Stimulated activated naive CD8-positive, alpha-beta T cell treated with anti-CD3 and anti-CD28 coated beads, Interleukin-15, amount 100 ng/mL, for 72 hours (primary cell): ENCODE data around the gene SCMH1.
A peak's percentile ranks its signal among the peaks of the same experiment; 100 is the strongest.

Source experiments
- ATAC-seq: fragments of 150-1000 bp; cut with Tn5 transposase; 2 replicates; pipeline ENCODE4 v1.10.0; 2021; ENCODE audit warnings: mild to moderate bottlenecking, moderate library complexity
- DNase-seq, 2 donors: peaks; one replicate each; pipeline ENCODE4 v3.0.0; 2021 to 2022
- H3K27ac Mint-ChIP-seq, 2 donors: one replicate each; pipeline ENCODE4 v1.8.0; 2022; ENCODE audit warnings: mild to moderate bottlenecking in 2 of 2, mixed read lengths in 2 of 2, moderate library complexity in 2 of 2
- H3K27me3 Mint-ChIP-seq: one replicate; pipeline ENCODE4 v1.8.0; 2022; ENCODE audit warnings: mixed read lengths
- H3K4me1 Mint-ChIP-seq: one replicate; pipeline ENCODE4 v1.8.0; 2022; ENCODE audit warnings: mild to moderate bottlenecking, mixed read lengths
- H3K4me3 Mint-ChIP-seq, 2 donors: one replicate each; pipeline ENCODE4 v1.8.0; 2022; ENCODE audit warnings: mild to moderate bottlenecking in 2 of 2, mixed read lengths in 2 of 2, moderate library complexity in 1 of 2
- H3K9me3 Mint-ChIP-seq, 2 donors: one replicate each; pipeline ENCODE4 v1.8.0; 2022; ENCODE audit warnings: mixed read lengths in 2 of 2

SCMH1 gene

DNA sequence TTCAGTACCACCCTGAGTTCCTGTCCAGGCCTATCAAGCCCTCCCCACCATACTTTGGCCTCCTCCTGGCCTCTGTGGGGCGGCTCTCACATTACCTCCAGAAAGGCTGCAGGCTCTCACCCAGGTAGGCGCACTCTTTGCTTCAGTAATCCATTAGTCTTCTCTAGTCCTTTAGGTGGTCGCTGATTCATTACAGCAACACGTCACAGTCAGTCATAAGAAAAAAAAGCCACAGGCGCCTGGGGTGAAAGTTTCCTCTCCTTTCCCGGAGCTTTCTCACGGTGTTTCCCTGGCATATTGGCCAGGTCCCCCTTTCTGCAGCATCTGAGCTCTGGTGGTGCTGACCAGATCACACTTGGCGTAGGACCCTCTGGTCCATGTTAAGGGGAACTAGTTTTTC is 232.6 kb downstream of the SCMH1 start:
- DNase-seq = no peak
- Mint-ChIP-seq H3K27ac (no peak overlapping the region), H3K9me3 (no peaks in the 10 kb centered on the region), H3K4me3 (no peak overlapping the region), H3K4me1 (peaks cover 16% of the 10 kb centered on the region), H3K27me3 (no peaks in the 10 kb centered on the region)
- ATAC-seq = no peak

GRCh38 chr1:41006942-41007865 is 234.9 kb downstream of the SCMH1 start:
- H3K27me3 Mint-ChIP-seq = no peaks in the 10 kb centered on the region
- peaks cover 19% of the 10 kb centered on the region for H3K4me1 Mint-ChIP-seq
- no peak overlapping the region for H3K4me3 Mint-ChIP-seq
- DNase-seq (no peak), ATAC-seq (no peak)
- H3K27ac Mint-ChIP-seq = peak overlapping the region in 1 of 2 donors; percentile 93
- no peaks in the 10 kb centered on the region for H3K9me3 Mint-ChIP-seq

GRCh38 chr1:41005876-41006275 is 236.2 kb downstream of the SCMH1 start:
- Mint-ChIP-seq H3K4me1 (peaks cover 29% of the 10 kb centered on the region), H3K27me3 (no peaks in the 10 kb centered on the region), H3K4me3 (no peak overlapping the region), H3K27ac (no peak overlapping the region), H3K9me3 (no peaks in the 10 kb centered on the region)
- DNase-seq = no peak
- ATAC-seq = no peak

DNA sequence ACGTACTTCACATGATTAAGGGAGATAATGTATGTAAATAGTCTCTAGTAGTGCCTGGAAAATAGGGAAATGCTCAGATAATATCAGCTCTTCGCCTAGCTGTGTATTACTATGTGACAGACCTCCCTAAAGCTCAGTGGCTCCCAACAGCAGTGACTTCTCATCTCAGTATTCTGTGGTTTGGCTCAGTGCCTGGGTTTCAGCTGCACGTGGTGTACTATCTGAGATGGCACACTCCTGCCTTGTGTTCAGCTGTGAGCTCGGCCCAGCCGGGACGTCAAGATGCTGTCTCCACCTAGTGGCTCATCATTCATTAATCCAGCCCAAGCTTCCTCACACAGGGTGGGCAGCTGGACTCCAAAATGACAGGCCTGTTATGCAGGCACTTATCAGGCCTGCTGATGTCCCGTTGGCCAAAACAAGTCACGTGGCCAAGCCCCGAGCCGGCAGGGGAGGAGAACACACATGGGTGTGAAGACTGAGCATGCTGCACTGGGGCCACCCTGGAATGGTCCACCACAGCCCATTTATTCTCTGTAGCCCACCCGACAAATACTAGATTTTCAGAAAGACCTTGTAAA is 238.4 kb downstream of the SCMH1 start:
- peak; percentile 85 to 91 for DNase-seq
- Mint-ChIP-seq H3K4me3 (no peak overlapping the region), H3K27me3 (no peaks in the 10 kb centered on the region), H3K27ac (peak overlapping the region in 1 of 2 donors; percentile 31), H3K9me3 (no peaks in the 10 kb centered on the region), H3K4me1 (peaks cover 34% of the 10 kb centered on the region)
- ATAC-seq = peak; percentile 100

DNA sequence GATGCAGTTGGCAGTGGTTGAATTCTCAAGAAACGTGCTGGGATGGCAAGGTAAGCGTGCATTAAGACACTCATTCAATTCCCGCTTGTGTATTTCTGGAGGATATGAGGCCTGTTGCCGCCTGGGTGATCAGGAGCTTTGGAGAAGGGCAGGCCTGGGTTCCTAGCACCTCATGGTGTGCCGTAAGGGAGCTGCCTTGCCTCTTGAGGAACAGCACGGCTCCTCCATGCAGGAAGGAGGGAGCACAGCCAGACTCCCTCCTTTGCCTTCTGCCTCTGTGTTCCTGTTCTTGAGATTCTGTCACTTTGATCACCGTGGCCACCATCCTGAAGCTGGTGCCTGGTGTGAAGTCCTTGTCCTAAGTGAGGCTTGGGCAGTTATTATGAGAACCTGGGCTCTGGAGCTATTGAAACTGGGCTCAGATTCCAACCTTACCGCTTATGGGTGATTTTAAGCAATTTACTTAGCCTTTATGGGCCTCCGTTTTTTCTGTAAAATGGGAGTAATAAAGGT is 238.9 kb downstream of the SCMH1 start:
- Mint-ChIP-seq H3K9me3 (no peaks in the 10 kb centered on the region), H3K4me1 (peaks cover 35% of the 10 kb centered on the region), H3K27ac (peak overlapping the region in 1 of 2 donors; percentile 67), H3K4me3 (no peak overlapping the region), H3K27me3 (no peaks in the 10 kb centered on the region)
- ATAC-seq = no peak
- no peak for DNase-seq

- Mint-ChIP-seq H3K4me3 (no peak overlapping the region), H3K4me1 (peaks cover 38% of the 10 kb centered on the region), H3K27ac (peak overlapping the region in 1 of 2 donors; percentile 27), H3K9me3 (no peaks in the 10 kb centered on the region), H3K27me3 (no peaks in the 10 kb centered on the region)
- ATAC-seq (no peak), DNase-seq (no peak)
Observed at GRCh38 chr1:40998668-40999067, 243.4 kb downstream of the SCMH1 start.

- no peaks in the 10 kb centered on the region for H3K9me3 Mint-ChIP-seq
- peaks cover 22% of the 10 kb centered on the region for H3K4me1 Mint-ChIP-seq
- H3K4me3 Mint-ChIP-seq = no peak overlapping the region
- H3K27me3 Mint-ChIP-seq = no peaks in the 10 kb centered on the region
- DNase-seq (no peak), ATAC-seq (no peak)
- H3K27ac Mint-ChIP-seq = no peak overlapping the region
Observed at GRCh38 chr1:40997096-40997495, 245.0 kb downstream of the SCMH1 start.

- H3K4me3 Mint-ChIP-seq = no peak overlapping the region
- peaks cover 28% of the 10 kb centered on the region for H3K4me1 Mint-ChIP-seq
- H3K9me3 Mint-ChIP-seq = no peaks in the 10 kb centered on the region
- DNase-seq (no peak), ATAC-seq (no peak)
- no peak overlapping the region for H3K27ac Mint-ChIP-seq
- H3K27me3 Mint-ChIP-seq = no peaks in the 10 kb centered on the region
Observed at GRCh38 chr1:40989066-40989465, 253.0 kb downstream of the SCMH1 start.

GRCh38 chr1:40988280-40988679 is 253.8 kb downstream of the SCMH1 start:
- DNase-seq = no peak
- Mint-ChIP-seq H3K27me3 (no peaks in the 10 kb centered on the region), H3K9me3 (no peaks in the 10 kb centered on the region), H3K4me1 (peaks cover 36% of the 10 kb centered on the region), H3K4me3 (no peak overlapping the region), H3K27ac (peak overlapping the region in 1 of 2 donors; percentile 92)
- no peak for ATAC-seq

DNA sequence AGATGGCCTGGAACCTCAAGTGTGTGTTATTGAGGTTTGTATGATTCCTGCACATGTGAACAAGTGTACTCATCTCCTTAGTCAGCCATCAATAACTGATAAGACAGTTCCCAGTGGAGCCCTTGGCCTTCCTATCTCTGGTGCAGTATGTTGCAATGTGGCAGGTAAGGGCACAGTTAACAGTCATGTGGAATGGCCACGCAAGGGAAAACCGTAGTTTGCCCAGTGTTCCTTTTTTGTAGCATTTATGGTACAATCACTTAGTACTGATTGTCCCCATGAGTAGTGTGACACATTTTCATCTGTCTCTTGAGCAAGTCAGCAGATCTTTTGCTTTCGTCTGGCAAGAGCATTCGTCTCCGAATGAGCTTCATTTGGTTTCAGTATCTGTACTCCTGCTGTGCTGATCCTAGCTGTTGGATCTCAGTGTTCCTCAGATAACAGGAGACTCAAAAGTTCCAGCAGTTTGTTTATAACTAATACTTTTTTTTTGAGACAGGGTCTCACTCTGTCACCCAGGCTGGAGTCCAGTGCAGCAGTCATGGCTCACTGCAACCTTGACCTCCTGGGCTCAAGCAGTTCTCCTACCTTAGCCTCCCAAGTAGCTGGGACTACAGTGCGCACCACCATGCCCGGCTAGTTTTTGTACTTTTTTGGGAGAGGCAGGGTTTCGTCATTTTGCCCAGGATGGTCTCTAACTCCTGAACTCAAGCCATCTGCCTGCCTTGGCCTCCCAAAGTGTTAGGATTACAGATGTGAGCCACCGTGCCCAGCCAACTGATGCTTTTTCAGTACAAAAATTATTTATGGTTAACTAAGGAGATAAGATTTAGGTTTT is 254.4 kb downstream of the SCMH1 start:
- Mint-ChIP-seq H3K9me3 (no peaks in the 10 kb centered on the region), H3K27ac (no peak overlapping the region), H3K27me3 (no peaks in the 10 kb centered on the region), H3K4me1 (peaks cover 42% of the 10 kb centered on the region), H3K4me3 (no peak overlapping the region)
- no peak for DNase-seq
- no peak for ATAC-seq

GRCh38 chr1:40986956-40987355 is 255.2 kb downstream of the SCMH1 start:
- Mint-ChIP-seq H3K4me3 (no peak overlapping the region), H3K9me3 (no peaks in the 10 kb centered on the region), H3K4me1 (peaks cover 49% of the 10 kb centered on the region), H3K27ac (no peak overlapping the region), H3K27me3 (no peaks in the 10 kb centered on the region)
- DNase-seq (no peak), ATAC-seq (no peak)

DNA sequence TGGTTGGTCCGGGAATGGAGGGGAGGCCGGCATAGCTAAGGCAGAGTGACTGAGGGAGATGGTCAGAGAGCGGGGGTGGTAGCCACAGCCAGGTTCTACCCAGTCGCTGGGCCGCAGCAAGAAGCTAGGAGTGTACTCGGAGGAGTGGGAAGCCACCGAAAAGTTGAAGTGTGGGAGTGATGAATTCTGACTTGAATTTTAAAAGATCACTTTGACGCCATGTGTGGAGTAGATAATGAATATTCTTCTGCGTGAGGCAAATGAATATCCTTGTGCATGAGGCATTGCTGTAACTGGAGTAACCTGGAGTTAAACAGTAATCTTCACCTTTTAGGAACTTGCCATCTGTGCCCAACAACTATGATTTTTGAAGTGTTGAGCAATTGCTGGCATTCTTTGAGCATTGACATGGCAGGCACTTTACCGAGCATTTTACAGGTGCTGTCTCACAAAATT is 255.8 kb downstream of the SCMH1 start:
- H3K27me3 Mint-ChIP-seq = no peaks in the 10 kb centered on the region
- ATAC-seq (no peak), DNase-seq (no peak)
- no peak overlapping the region for H3K27ac Mint-ChIP-seq
- peaks cover 55% of the 10 kb centered on the region for H3K4me1 Mint-ChIP-seq
- H3K9me3 Mint-ChIP-seq = no peaks in the 10 kb centered on the region
- H3K4me3 Mint-ChIP-seq = no peak overlapping the region

DNA sequence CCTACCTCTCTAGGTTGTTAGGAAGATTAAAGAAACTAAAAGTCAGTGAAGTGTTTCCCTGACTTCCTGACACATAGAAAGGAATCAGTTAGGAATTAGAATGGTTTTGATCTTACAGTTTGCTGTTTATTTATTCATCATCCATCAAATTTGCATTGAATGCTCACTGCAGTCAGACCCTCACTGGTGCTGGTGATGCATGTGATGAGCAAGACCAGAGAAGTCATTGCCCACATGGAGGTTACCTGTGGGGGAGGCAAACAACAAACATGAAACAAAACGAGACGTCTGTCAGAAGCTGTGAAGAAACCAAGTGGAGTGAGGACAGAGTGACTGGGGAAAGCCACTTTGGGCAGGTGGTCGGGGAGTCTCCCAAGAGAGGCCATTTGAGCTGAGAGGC is 256.2 kb downstream of the SCMH1 start:
- Mint-ChIP-seq H3K27me3 (no peaks in the 10 kb centered on the region), H3K4me1 (peaks cover 60% of the 10 kb centered on the region), H3K27ac (peak overlapping the region; percentile 12 to 73), H3K4me3 (no peak overlapping the region), H3K9me3 (no peaks in the 10 kb centered on the region)
- ATAC-seq (peak; percentile 55), DNase-seq (no peak)

- H3K27ac Mint-ChIP-seq = peak overlapping the region in 1 of 2 donors; percentile 5
- ATAC-seq (no peak), DNase-seq (no peak)
- no peaks in the 10 kb centered on the region for H3K9me3 Mint-ChIP-seq
- H3K4me1 Mint-ChIP-seq = peaks cover 61% of the 10 kb centered on the region
- H3K4me3 Mint-ChIP-seq = no peak overlapping the region
- no peaks in the 10 kb centered on the region for H3K27me3 Mint-ChIP-seq
Observed at GRCh38 chr1:40985161-40985560, 256.9 kb downstream of the SCMH1 start.

- Mint-ChIP-seq H3K27ac (no peak overlapping the region), H3K4me3 (peak overlapping the region in 1 of 2 donors; percentile 67)
Observed at GRCh38 chr1:40984531-40984930, 257.6 kb downstream of the SCMH1 start.

More at GRCh38 chr1:40984531-40984930, 257.6 kb downstream of the SCMH1 start:
- peaks cover 61% of the 10 kb centered on the region for H3K4me1 Mint-ChIP-seq
- H3K27me3 Mint-ChIP-seq = no peaks in the 10 kb centered on the region
- no peak for DNase-seq
- no peaks in the 10 kb centered on the region for H3K9me3 Mint-ChIP-seq
- ATAC-seq = no peak
